ENCODE results near the gene TAL1. TPM values are rescaled to one million over a fixed set of nuclear protein-coding genes. Genes with fewer than 3 reads are reported as not detected.

TAL1 gene
- total RNA-seq, 2 experiments from 2014 or later = not detected

DNA sequence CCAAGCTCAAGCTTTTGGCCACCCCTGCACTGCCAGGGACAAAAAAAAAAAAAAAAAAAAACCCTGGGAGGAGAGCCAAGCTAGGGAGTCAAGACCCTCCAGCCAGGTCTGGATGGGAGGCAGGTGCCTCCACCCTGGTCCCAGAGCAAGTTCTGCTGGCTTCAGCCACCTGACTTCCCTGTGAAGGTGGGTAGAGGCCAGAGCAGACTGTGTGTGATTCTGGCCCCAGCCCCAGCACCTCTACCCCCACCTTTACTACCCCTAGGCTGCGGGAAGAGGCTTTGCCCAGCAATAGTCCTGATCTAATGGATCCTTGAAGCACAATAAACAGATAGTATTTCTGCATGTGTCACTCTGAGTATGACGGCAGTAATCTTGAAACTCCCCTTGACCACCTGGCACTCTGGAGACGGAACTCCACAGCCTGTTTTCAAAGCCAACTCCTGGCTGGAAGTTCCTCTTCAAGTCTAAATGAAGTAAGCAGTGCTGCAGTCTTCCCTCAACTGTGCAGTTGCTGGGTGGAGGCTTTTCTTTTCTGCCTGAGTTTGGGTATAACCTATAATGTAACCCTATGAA, 51.9 kb downstream of the TAL1 start:
- H3K4me3 Mint-ChIP-seq = no peak overlapping the region
- peaks cover 8% of the 10 kb centered on the region for H3K4me1 Mint-ChIP-seq (ENCODE audit: low read depth)
- ChIA-PET CTCF (interaction anchor here (1.0 to 4.8 kb wide), 12 partner anchors 10 to 558 kb away, joined by 3 to 61 read pairs (median 6); partner anchors contain the start of gene PDZK1IP1), POLR2A (interaction anchor here (0.8 to 1.4 kb wide), 2 partner anchors 13 to 239 kb away, joined by 3 to 4 read pairs; no protein-coding TSS in a partner anchor)
- TF ChIP-seq, protein P1, sequence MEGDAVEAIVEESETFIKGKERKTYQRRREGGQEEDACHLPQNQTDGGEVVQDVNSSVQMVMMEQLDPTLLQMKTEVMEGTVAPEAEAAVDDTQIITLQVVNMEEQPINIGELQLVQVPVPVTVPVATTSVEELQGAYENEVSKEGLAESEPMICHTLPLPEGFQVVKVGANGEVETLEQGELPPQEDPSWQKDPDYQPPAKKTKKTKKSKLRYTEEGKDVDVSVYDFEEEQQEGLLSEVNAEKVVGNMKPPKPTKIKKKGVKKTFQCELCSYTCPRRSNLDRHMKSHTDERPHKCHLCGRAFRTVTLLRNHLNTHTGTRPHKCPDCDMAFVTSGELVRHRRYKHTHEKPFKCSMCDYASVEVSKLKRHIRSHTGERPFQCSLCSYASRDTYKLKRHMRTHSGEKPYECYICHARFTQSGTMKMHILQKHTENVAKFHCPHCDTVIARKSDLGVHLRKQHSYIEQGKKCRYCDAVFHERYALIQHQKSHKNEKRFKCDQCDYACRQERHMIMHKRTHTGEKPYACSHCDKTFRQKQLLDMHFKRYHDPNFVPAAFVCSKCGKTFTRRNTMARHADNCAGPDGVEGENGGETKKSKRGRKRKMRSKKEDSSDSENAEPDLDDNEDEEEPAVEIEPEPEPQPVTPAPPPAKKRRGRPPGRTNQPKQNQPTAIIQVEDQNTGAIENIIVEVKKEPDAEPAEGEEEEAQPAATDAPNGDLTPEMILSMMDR (IDR thresholded peaks at IDR 0.05) = no peak
- ATAC-seq (no peak), DNase-seq (no peak)
- H3K27me3 Mint-ChIP-seq = peaks cover 20% of the 10 kb centered on the region
- H3K36me3 Mint-ChIP-seq (ENCODE audit: low read depth) = no peaks in the 10 kb centered on the region
- intact Hi-C loops (cut with micrococcal nuclease) = no loop called here
- H3K9me3 Mint-ChIP-seq = no peaks in the 10 kb centered on the region
- no peak overlapping the region for H3K27ac Mint-ChIP-seq

DNA sequence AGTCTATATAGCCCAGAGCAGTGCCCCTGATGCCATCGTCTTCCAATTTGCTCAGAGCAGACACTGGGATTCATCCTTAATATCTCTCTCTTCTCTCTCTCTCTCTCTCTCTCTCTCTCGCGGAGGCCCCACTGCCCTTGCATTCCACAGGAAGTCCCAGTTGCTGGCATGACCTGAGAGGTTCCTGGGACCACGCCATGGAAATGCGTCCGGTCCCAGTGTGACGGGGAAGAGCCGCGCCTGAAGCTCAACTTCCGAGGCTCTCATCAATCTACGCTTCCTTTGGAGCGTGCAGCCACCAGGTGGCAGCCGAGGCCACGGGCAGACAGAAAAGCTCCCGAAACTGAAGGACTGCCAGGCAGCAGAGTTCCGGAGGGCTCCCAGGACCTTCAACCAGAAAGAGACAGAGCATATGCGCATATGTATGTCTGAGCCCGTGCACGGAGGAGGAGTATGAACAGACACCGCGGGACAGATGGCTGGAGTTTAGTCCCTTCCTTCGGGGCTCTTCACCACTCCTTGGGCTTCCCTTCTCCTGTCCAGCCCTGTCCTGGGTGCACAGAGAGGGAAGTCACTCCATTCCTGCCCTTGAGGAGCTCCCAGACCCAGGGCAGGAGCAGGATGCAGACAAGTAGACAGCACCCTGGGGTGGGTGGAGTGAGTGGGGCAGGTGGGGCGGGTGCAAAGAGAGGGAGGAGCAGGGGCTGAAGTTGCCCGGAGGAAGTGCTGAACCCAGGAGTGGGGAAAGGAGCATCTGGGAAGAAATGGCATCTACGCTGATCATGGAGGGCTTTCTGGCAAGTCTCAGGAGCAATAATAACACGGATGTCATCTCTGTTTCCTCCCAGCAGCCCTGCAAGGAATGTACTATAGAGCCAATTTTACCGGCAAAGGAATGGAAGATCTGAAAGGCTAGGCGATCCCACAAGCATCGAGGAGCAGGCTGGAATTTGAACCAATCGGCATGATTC, 52.7 kb downstream of the TAL1 start:
- no peaks in the 10 kb centered on the region for H3K9me3 Mint-ChIP-seq
- POLR2A ChIA-PET = interaction anchor here (0.6 to 1.4 kb wide), 4 partner anchors 14 to 521 kb away, joined by 3 to 4 read pairs (median 3); no protein-coding TSS in a partner anchor
- CTCF ChIA-PET = interaction anchor here (0.7 to 4.8 kb wide), 43 partner anchors 9 to 547 kb away, joined by 3 to 61 read pairs (median 4); partner anchors contain the start of genes CMPK1, FOXD2, PDZK1IP1 and STIL

DNA sequence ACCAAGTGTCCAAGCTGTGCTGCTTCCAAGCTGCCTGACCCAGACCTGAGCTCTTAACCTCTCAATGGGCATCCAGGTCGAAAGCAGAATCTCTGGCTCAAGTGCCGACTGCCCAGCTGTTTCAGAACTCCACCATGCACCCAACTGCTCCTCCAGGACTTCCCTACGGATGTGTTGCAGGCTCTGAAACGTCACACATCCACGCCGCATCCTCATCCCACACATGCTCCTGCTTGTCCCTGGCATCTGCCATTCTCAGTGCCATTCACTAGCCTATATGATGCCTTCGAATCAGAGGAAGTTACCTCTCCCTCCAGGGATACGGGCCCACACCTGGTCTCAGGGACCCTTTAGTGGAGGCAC, 53.4 kb downstream of the TAL1 start:
- Mint-ChIP-seq H3K27ac (no peak overlapping the region), H3K4me3 (peak overlapping the region; percentile 61), H3K27me3 (peaks cover 26% of the 10 kb centered on the region), H3K9me3 (no peaks in the 10 kb centered on the region), H3K36me3 (ENCODE audit: low read depth) (no peaks in the 10 kb centered on the region), H3K4me1 (ENCODE audit: low read depth) (peaks cover 8% of the 10 kb centered on the region)
- ChIA-PET POLR2A (interaction anchor here (0.7 to 1.4 kb wide), 2 partner anchors 214 to 241 kb away, joined by 3 read pairs; no protein-coding TSS in a partner anchor), CTCF (interaction anchor here (0.7 to 4.8 kb wide), 38 partner anchors 9 to 547 kb away, joined by 3 to 61 read pairs (median 4); partner anchors contain the start of genes CMPK1, FOXD2, PDZK1IP1 and STIL)
- intact Hi-C loops (cut with micrococcal nuclease) = no loop called here
- TF ChIP-seq, protein P1 (IDR thresholded peaks at IDR 0.05) = no peak
- no peak for DNase-seq
- ATAC-seq = no peak

More for the DNA sequence above, 52.7 kb downstream of the TAL1 start:
- Mint-ChIP-seq H3K4me3 (peak overlapping the region; percentile 61), H3K27me3 (peaks cover 22% of the 10 kb centered on the region), H3K27ac (peak overlapping the region; percentile 68), H3K4me1 (ENCODE audit: low read depth) (peaks cover 8% of the 10 kb centered on the region), H3K36me3 (ENCODE audit: low read depth) (no peaks in the 10 kb centered on the region)
- TF ChIP-seq, protein P1 (IDR thresholded peaks at IDR 0.05) = peak; percentile 82
- DNase-seq (peak; percentile 91), ATAC-seq (peak; percentile 88)
- intact Hi-C loops (cut with micrococcal nuclease) = no loop called here

DNA sequence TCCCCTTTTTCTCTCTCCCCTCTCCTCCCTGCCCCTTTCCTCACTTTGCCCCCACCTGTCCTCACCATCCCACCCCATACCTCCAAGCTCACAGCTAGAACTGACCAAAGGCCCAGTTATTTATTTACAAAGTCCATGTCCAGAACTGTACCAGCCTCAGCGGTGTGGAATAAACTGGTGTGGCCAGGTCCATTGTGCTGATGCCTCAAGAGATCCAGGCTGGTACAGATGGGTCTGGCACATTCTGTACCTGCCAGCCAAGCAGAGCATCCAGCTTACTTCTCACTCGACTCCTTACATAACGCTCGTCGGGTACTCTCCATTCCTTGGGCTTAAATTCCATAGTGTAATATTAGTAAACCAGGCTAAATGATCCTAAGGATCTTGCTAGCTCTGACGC, 54.0 kb downstream of the TAL1 start:
- H3K9me3 Mint-ChIP-seq = no peaks in the 10 kb centered on the region
- peaks cover 8% of the 10 kb centered on the region for H3K4me1 Mint-ChIP-seq (ENCODE audit: low read depth)
- POLR2A ChIA-PET = no interaction called here
- CTCF ChIA-PET = interaction anchor here (0.7 to 4.8 kb wide), 12 partner anchors 11 to 264 kb away, joined by 3 to 61 read pairs (median 4); partner anchors contain the start of genes FOXD2 and PDZK1IP1
- TF ChIP-seq, protein P1 (IDR thresholded peaks at IDR 0.05) = no peak
- DNase-seq (no peak), ATAC-seq (no peak)
- no peak overlapping the region for H3K27ac Mint-ChIP-seq
- peaks cover 32% of the 10 kb centered on the region for H3K27me3 Mint-ChIP-seq
- no peaks in the 10 kb centered on the region for H3K36me3 Mint-ChIP-seq (ENCODE audit: low read depth)
- intact Hi-C loops (cut with micrococcal nuclease) = no loop called here
- no peak overlapping the region for H3K4me3 Mint-ChIP-seq

Data from activated CD8-positive, alpha-beta T cell treated with anti-CD3 and anti-CD28 coated beads for 36 hours (primary cell).